A673 (cell line): ENCODE results near the gene NIFK. TPM values are rescaled to one million over a fixed set of nuclear protein-coding genes. Genes with fewer than 3 reads are reported as not detected.

Experiments used
- BruUV-seq: library from RNA; stranded (reverse); fragments of 400-500 nt; replicated peaks from 2 replicates; lab custom pipeline; 2021; lab: Mats Ljungman, UMichigan
- CTCF ChIA-PET: fragments of 300-600 bp; sonication (Branson Sonifier 250); formaldehyde crosslinking; loops from one replicate; lab custom pipeline; 2022; ENCODE audit warnings: antibody characterized with exemption; lab: Charles Lee
- POLR2A ChIA-PET: fragments of 300-600 bp; sonication (Branson Sonifier 250); formaldehyde crosslinking; loops from one replicate; lab custom pipeline; 2022; ENCODE audit warnings: antibody characterized with exemption; ENCODE audit not compliant: low non-redundant PET; lab: Charles Lee
- DNase-seq: peaks from one replicate; pipeline ENCODE4 v3.0.0-alpha.2; 2015; ENCODE audit warnings: low spot score
- H3K27ac ChIP-seq: fragments of 200-600 bp; sonication (generic); 2 replicates; pipeline ENCODE4 v1.5.1; 2016; ENCODE audit warnings: mixed run types, low read depth, mild to moderate bottlenecking, mixed read lengths, antibody characterized with exemption, low read length; ENCODE audit not compliant: poor library complexity, severe bottlenecking
- H3K27me3 ChIP-seq: fragments of 200-600 bp; sonication (generic); replicated peaks from 2 replicates; pipeline ENCODE4 v1.6.1; 2017; ENCODE audit warnings: mixed run types, low read depth, mild to moderate bottlenecking, mixed read lengths, antibody characterized with exemption, low read length; ENCODE audit not compliant: insufficient read depth, poor library complexity
- H3K36me3 ChIP-seq: fragments of 200-600 bp; sonication (generic); 2 replicates; pipeline ENCODE4 v1.6.1; 2016; ENCODE audit warnings: mixed run types, mild to moderate bottlenecking, mixed read lengths, antibody characterized with exemption, low read length; ENCODE audit not compliant: insufficient read depth, poor library complexity, severe bottlenecking
- H3K4me1 ChIP-seq: fragments of 200-600 bp; sonication (generic); 2 replicates; pipeline ENCODE4 v1.6.1; 2017; ENCODE audit warnings: mixed run types, mild to moderate bottlenecking, mixed read lengths, antibody characterized with exemption, low read length; ENCODE audit not compliant: insufficient read depth, poor library complexity, severe bottlenecking
- H3K4me3 ChIP-seq: fragments of 200-600 bp; sonication (generic); 2 replicates; pipeline ENCODE4 v1.5.1; 2016; ENCODE audit warnings: low read depth, mixed run types, mild to moderate bottlenecking, mixed read lengths, low read length; ENCODE audit not compliant: poor library complexity, severe bottlenecking
- H3K9me3 ChIP-seq: fragments of 200-600 bp; sonication (generic); 2 replicates; pipeline ENCODE4 v1.6.1; 2016; ENCODE audit warnings: mixed run types, low read depth, mild to moderate bottlenecking, mixed read lengths, antibody characterized with exemption, low read length; ENCODE audit not compliant: poor library complexity, severe bottlenecking
- EZH2 ChIP-seq: fragments of 200-600 bp; sonication (generic); IDR thresholded peaks from 2 replicates; pipeline ENCODE4 v1.6.1; 2017; ENCODE audit warnings: borderline replicate concordance, low read depth, mild to moderate bottlenecking, mixed read lengths, antibody characterized with exemption, low read length; ENCODE audit not compliant: poor library complexity, severe bottlenecking
- intact Hi-C: fragments of 100-400 bp; cut with micrococcal nuclease; formaldehyde crosslinking; loops from one replicate; pipeline ENCODE4 v1.10.0; 2022; ENCODE audit not compliant: unreplicated experiment
- total RNA-seq: library from RNA; stranded (reverse); gene quantifications from 2 replicates; pipeline ENCODE4 v1.2.3, GENCODE V29; 2021
- TF ChIP-seq, protein P1 (sequence below): fragments of 300-800, 200-600 bp; sonication (generic); conservative IDR thresholded peaks from 2 replicates; pipeline ENCODE4 v1.5.1; 2017; ENCODE audit warnings: low read depth, mild to moderate bottlenecking, antibody characterized with exemption, low read length, moderate library complexity, mixed read lengths

Gene NIFK
- total RNA-seq, 1 experiment from 2014 or later = 97.4 TPM

DNA sequence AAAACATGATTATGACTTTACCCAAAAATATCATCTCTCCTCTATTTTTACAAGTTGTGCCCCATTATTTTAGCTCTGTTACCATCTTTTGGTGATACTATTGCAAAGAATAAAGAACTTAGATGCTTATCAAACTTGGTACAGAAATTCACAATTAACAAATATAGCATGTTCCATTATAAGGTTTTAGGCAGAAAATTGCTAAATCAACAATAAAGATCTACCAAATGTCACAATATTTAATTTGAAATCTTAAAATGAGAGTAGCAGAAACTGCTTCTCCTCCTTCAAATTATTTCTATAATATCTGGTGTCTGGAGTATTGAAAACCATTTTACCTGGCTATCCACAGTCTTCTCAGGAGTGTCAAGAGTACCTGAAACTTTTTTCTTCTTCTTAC, 8.7 kb downstream of the NIFK start:
- Histone ChIP-seq H3K9me3 (no peaks in the 10 kb centered on the region), H3K36me3 (peaks cover 53% of the 10 kb centered on the region), H3K4me1 (no peaks in the 10 kb centered on the region), H3K4me3 (no peak overlapping the region), H3K27ac (no peak overlapping the region), H3K27me3 (no peaks in the 10 kb centered on the region)
- ChIA-PET CTCF (no interaction called here), POLR2A (no interaction called here)
- BruUV-seq = no TSS peak
- TF ChIP-seq EZH2 = no peak
- TF ChIP-seq, protein P1, sequence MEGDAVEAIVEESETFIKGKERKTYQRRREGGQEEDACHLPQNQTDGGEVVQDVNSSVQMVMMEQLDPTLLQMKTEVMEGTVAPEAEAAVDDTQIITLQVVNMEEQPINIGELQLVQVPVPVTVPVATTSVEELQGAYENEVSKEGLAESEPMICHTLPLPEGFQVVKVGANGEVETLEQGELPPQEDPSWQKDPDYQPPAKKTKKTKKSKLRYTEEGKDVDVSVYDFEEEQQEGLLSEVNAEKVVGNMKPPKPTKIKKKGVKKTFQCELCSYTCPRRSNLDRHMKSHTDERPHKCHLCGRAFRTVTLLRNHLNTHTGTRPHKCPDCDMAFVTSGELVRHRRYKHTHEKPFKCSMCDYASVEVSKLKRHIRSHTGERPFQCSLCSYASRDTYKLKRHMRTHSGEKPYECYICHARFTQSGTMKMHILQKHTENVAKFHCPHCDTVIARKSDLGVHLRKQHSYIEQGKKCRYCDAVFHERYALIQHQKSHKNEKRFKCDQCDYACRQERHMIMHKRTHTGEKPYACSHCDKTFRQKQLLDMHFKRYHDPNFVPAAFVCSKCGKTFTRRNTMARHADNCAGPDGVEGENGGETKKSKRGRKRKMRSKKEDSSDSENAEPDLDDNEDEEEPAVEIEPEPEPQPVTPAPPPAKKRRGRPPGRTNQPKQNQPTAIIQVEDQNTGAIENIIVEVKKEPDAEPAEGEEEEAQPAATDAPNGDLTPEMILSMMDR = no peak
- no peak for DNase-seq
- intact Hi-C loops = no loop called here

DNA sequence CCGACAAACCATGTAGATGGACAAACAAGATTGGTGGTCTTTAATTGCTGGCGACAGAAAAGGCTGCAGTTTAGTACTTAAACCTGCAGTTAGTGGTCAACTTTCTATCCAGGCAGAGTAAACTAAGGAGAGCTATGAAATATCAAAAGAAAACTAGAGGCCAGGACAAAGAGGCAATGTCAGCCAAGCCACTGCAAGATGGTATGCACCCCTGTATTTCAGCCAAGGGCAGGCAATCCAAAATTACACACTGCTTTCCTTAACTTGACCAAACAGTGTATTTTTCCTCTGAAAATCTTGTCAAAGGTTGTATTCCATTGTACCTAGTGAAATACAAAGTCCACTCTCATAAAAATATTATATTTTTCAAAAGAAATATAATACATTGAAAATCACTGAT, 9.3 kb downstream of the NIFK start:
- intact Hi-C loops = no loop called here
- no peaks in the 10 kb centered on the region for H3K9me3 ChIP-seq
- DNase-seq = no peak
- no peaks in the 10 kb centered on the region for H3K4me1 ChIP-seq
- H3K4me3 ChIP-seq = no peak overlapping the region
- ChIA-PET CTCF (no interaction called here), POLR2A (no interaction called here)
- no peak for TF ChIP-seq EZH2
- TF ChIP-seq, protein P1 = no peak
- no peak overlapping the region for H3K27ac ChIP-seq
- H3K36me3 ChIP-seq = peaks cover 52% of the 10 kb centered on the region
- H3K27me3 ChIP-seq = no peaks in the 10 kb centered on the region
- BruUV-seq = no TSS peak

DNA sequence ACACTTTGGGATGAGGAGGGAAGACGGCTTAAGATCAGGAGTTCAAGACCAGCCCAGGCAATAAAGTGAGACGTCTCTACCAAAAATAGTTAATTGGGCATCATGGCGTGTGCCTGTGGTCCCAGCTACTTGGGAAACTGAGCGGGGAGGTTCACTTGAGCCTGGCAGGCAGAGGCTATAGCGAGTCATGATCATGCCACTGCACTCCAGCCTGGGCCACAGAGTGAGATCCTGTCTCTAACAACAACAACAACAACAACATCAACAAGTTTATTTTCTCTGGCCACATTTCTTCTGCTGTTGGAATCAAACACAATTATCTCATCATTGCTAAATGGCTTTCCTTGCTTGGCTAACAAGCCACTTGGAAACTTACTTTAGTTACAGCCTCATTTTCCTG, 13.4 kb downstream of the NIFK start:
- H3K4me3 ChIP-seq = no peak overlapping the region
- no peaks in the 10 kb centered on the region for H3K27me3 ChIP-seq
- no peaks in the 10 kb centered on the region for H3K9me3 ChIP-seq
- no peak for DNase-seq
- ChIA-PET CTCF (no interaction called here), POLR2A (no interaction called here)
- H3K36me3 ChIP-seq = peaks cover 17% of the 10 kb centered on the region
- no peak for TF ChIP-seq EZH2
- TF ChIP-seq, protein P1 = no peak
- no peak overlapping the region for H3K27ac ChIP-seq
- no TSS peak for BruUV-seq
- no peaks in the 10 kb centered on the region for H3K4me1 ChIP-seq
- intact Hi-C loops = no loop called here
